Smooth muscle cell (in vitro differentiated cells): Measurements from ENCODE around the gene ATP11C. TPM values are rescaled to one million over a fixed set of nuclear protein-coding genes. Genes with fewer than 3 reads are reported as not detected.

Source experiments
- DNase-seq: peaks from one replicate; lab custom pipeline; 2025; ENCODE audit not compliant: unreplicated experiment; lab: John Stamatoyannopoulos, UW
- H2AFZ ChIP-seq: fragments of 200-600 bp; sonication (generic); 2 replicates; pipeline ENCODE4 v1.6.0; 2016; ENCODE audit warnings: antibody characterized with exemption, low read depth, mild to moderate bottlenecking
- H3F3A ChIP-seq: fragments of 200-600 bp; sonication (generic); 2 replicates; pipeline ENCODE4 v1.6.0; 2017; ENCODE audit warnings: antibody characterized with exemption, low read depth
- H3K27ac ChIP-seq: fragments of 200-600 bp; sonication (generic); 2 replicates; pipeline ENCODE4 v1.5.1; 2016; ENCODE audit warnings: low read depth, mild to moderate bottlenecking
- H3K27me3 ChIP-seq: fragments of 200-600 bp; sonication (generic); 2 replicates; pipeline ENCODE4 v1.6.1; 2016; ENCODE audit warnings: low read depth, mild to moderate bottlenecking
- H3K36me3 ChIP-seq: fragments of 200-600 bp; sonication (generic); 2 replicates; pipeline ENCODE4 v1.5.1; 2016; ENCODE audit warnings: low read depth
- H3K4me1 ChIP-seq: fragments of 200-600 bp; sonication (generic); 2 replicates; pipeline ENCODE4 v1.5.1; 2016; ENCODE audit warnings: low read depth
- H3K4me2 ChIP-seq: fragments of 200-600 bp; sonication (generic); 2 replicates; pipeline ENCODE4 v1.6.0; 2016; ENCODE audit warnings: mild to moderate bottlenecking
- H3K4me3 ChIP-seq: fragments of 200-600 bp; sonication (generic); 2 replicates; pipeline ENCODE4 v1.5.1; 2016; ENCODE audit warnings: mild to moderate bottlenecking
- H3K79me2 ChIP-seq: fragments of 200-600 bp; sonication (generic); 2 replicates; pipeline ENCODE4 v1.6.0; 2016; ENCODE audit warnings: low read depth, mild to moderate bottlenecking
- H3K9ac ChIP-seq: fragments of 200-600 bp; sonication (generic); 2 replicates; pipeline ENCODE4 v1.6.0; 2016; ENCODE audit warnings: low read depth
- H3K9me3 ChIP-seq: fragments of 200-600 bp; sonication (generic); replicated peaks from 2 replicates; pipeline ENCODE4 v1.5.1; 2016; ENCODE audit warnings: low read depth
- H4K20me1 ChIP-seq: fragments of 200-600 bp; sonication (generic); 2 replicates; pipeline ENCODE4 v1.6.0; 2016; ENCODE audit warnings: low read depth
- CTCF ChIP-seq: fragments of 200-600 bp; sonication (generic); IDR thresholded peaks from 2 replicates; pipeline ENCODE4 v1.5.1; 2017; ENCODE audit warnings: borderline replicate concordance, mild to moderate bottlenecking, antibody characterized with exemption; ENCODE audit not compliant: insufficient read depth, poor library complexity, severe bottlenecking
- WGBS: methylation state at CpG from one replicate; pipeline ENCODE4 v1.1.7; 2016; ENCODE audit warnings: low lambda C conversion rate; 5-methylcytosine and 5-hydroxymethylcytosine counted together
- polyA plus RNA-seq: library from polyadenylated mRNA; unstranded; fragments of >200 nt; fragmentation: Nextera tagmentation; extraction: Ambion mirVana; gene quantifications from 2 replicates; pipeline ENCODE4 v1.2.1, GENCODE V29; 2016
- total RNA-seq: library from RNA; depleted of rRNA; stranded (reverse); fragments of >200 nt; gene quantifications from 2 replicates; pipeline ENCODE4 v1.2.3, GENCODE V29; 2014

The ATP11C gene
- total and polyA plus RNA-seq, 2 experiments from 2014 or later = 3.2 to 17.1 TPM

- no peaks in the 10 kb centered on the region for H3K27me3 ChIP-seq
- H3K36me3 ChIP-seq = no peaks in the 10 kb centered on the region
- H3K4me2 ChIP-seq = no peak overlapping the region
Measured at GRCh38 chrX:139811942-139812629, 120.8 kb downstream of the ATP11C start.

GRCh38 chrX:139804482-139804881 lies 128.4 kb downstream of the ATP11C start:
- no peaks in the 10 kb centered on the region for H3K27me3 ChIP-seq
- no peak overlapping the region for H3K4me2 ChIP-seq
- no peaks in the 10 kb centered on the region for H4K20me1 ChIP-seq
- no peaks in the 10 kb centered on the region for H3K9me3 ChIP-seq
- no peak overlapping the region for H3K9ac ChIP-seq
- WGBS = 72% methylated on average over 1 of the region's 1 CpG
- no peaks in the 10 kb centered on the region for H3K79me2 ChIP-seq
- H3K27ac ChIP-seq = no peak overlapping the region
- TF ChIP-seq CTCF = no peak
- DNase-seq = no peak
- no peak overlapping the region for H3K4me3 ChIP-seq
- H3F3A ChIP-seq = no peaks in the 10 kb centered on the region
- H3K4me1 ChIP-seq = no peaks in the 10 kb centered on the region
- H2AFZ ChIP-seq = no peak overlapping the region
- no peaks in the 10 kb centered on the region for H3K36me3 ChIP-seq

More at GRCh38 chrX:139811942-139812629, 120.8 kb downstream of the ATP11C start:
- no peak overlapping the region for H3K27ac ChIP-seq
- H3K4me3 ChIP-seq = no peak overlapping the region
- DNase-seq = no peak
- no peak for TF ChIP-seq CTCF
- H3F3A ChIP-seq = no peaks in the 10 kb centered on the region
- 90% methylated on average over 6 of the region's 6 CpGs for WGBS
- H3K9ac ChIP-seq = no peak overlapping the region
- no peak overlapping the region for H2AFZ ChIP-seq
- H3K9me3 ChIP-seq = no peaks in the 10 kb centered on the region
- no peaks in the 10 kb centered on the region for H3K4me1 ChIP-seq
- no peaks in the 10 kb centered on the region for H4K20me1 ChIP-seq
- no peaks in the 10 kb centered on the region for H3K79me2 ChIP-seq

- no peak overlapping the region for H3K27ac ChIP-seq
- H3K9me3 ChIP-seq = no peaks in the 10 kb centered on the region
- WGBS = 52% methylated on average over 2 of the region's 2 CpGs
- no peak for TF ChIP-seq CTCF
- no peak overlapping the region for H3K9ac ChIP-seq
- H4K20me1 ChIP-seq = no peaks in the 10 kb centered on the region
- H2AFZ ChIP-seq = no peak overlapping the region
- no peaks in the 10 kb centered on the region for H3K27me3 ChIP-seq
- H3K36me3 ChIP-seq = no peaks in the 10 kb centered on the region
- DNase-seq = no peak
- no peak overlapping the region for H3K4me3 ChIP-seq
- H3F3A ChIP-seq = no peaks in the 10 kb centered on the region
- no peak overlapping the region for H3K4me2 ChIP-seq
- H3K4me1 ChIP-seq = no peaks in the 10 kb centered on the region
- no peaks in the 10 kb centered on the region for H3K79me2 ChIP-seq
Measured at GRCh38 chrX:139803224-139803623, 129.6 kb downstream of the ATP11C start.

- TF ChIP-seq CTCF = no peak
- H3F3A ChIP-seq = no peaks in the 10 kb centered on the region
- 82% methylated on average over 4 of the region's 4 CpGs for WGBS
Measured at GRCh38 chrX:139802048-139802447, 130.8 kb downstream of the ATP11C start.

More at GRCh38 chrX:139802048-139802447, 130.8 kb downstream of the ATP11C start:
- DNase-seq = no peak
- no peak overlapping the region for H3K9ac ChIP-seq
- H3K4me1 ChIP-seq = no peaks in the 10 kb centered on the region
- H3K4me3 ChIP-seq = no peak overlapping the region
- no peaks in the 10 kb centered on the region for H3K79me2 ChIP-seq
- H2AFZ ChIP-seq = no peak overlapping the region
- no peaks in the 10 kb centered on the region for H3K27me3 ChIP-seq
- H3K36me3 ChIP-seq = no peaks in the 10 kb centered on the region
- no peak overlapping the region for H3K27ac ChIP-seq
- H3K9me3 ChIP-seq = no peaks in the 10 kb centered on the region
- H4K20me1 ChIP-seq = no peaks in the 10 kb centered on the region
- no peak overlapping the region for H3K4me2 ChIP-seq
